Gastroesophageal sphincter (tissue), 3 donors: Measurements from ENCODE around the gene MRPL20.

ENCODE experiments used
- CTCF ChIP-seq, 4 experiments: fragments of 200-600 bp in 2 of 4; fragments of 450-650 bp in 2 of 4; sonication (generic) in 1 of 4; IDR thresholded peaks; one replicate each; pipeline ENCODE4 v1.5.1; 2017 to 2019; ENCODE audit warnings: antibody characterized with exemption in 4 of 4, mild to moderate bottlenecking in 2 of 4, moderate library complexity in 2 of 4
- POLR2A ChIP-seq, 2 donors: fragments of 450-650 bp; IDR thresholded peaks; one replicate each; pipeline ENCODE4 v1.6.1; 2017; ENCODE audit warnings: antibody characterized with exemption in 2 of 2, mild to moderate bottlenecking in 2 of 2, moderate library complexity in 1 of 2
- POLR2AphosphoS5 ChIP-seq: sonication (generic); formaldehyde crosslinking; IDR thresholded peaks from one replicate; pipeline ENCODE4 v1.6.1; 2017; ENCODE audit warnings: antibody characterized with exemption

DNA sequence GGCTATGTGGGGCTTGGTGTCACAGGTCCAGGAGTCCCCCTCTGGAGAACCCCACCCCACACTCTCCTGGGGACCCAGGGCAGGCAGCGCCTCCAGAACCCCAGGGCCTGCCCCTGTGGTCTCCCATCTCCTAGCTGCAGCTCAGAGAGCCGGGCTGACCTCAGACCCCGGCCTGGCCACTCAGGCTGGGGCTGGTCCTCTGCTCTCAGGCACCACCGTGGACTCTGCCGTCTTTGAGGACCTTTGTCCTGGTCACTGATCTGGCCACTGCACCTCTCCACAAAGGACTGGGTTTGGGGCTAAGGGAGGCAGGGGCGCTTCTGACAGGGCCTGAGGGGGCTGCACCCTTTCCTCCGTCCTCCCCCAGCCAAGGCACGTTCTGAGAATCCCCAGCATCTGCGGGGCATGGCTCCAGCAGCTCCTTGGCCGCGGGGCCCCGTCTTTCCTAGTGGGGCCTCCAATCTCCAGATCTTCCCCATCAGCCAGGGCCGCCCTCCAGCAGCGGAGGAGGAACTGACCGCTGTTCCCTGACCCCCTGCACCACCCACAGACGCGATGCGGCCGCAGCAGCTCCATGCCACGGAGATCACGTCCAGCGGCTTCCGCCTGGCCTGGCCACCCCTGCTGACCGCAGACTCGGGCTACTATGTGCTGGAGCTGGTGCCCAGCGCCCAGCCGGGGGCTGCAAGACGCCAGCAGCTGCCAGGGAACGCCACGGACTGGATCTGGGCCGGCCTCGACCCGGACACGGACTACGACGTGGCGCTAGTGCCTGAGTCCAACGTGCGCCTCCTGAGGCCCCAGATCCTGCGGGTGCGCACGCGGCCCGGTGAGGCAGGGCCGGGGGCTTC lies 31.7 kb upstream of the MRPL20 start:
- no peak for TF ChIP-seq POLR2AphosphoS5
- TF ChIP-seq POLR2A (IDR thresholded peaks at IDR 0.05), result no peak
- no peak for TF ChIP-seq CTCF (IDR thresholded peaks at IDR 0.05)
